ENCODE measurements around the gene MX1.

The MX1 gene

DNA sequence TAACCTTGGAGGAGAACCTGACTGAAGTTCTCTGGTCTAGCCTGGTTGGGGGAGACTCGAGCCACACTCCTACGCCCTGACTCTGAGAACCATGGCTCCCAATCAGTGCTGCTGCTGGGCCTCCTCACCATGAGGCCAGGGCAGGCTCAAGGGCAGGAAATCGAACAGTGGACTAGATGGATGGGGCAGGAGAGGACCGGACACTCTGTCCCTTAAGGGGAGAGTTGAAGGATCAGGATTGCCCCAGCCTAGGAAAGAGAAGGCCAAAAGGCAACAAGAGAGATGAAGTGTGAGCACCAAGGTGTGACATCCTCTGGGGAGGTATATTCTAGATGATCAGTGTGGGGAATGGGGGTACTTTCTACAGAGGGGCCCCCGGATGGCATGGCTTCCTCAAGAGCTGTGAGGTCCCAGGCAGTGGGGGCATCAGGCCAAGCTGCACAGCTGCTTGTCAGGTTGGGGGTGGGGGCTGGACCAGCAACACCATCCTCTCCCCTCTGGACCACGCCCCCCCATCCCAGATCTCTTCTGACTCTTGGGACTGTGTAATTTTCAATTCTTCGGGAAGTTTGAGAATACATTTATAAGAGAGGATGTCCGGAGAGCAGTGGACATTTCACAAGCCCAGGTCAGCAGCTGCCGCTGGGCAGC lies 34.0 kb downstream of the MX1 start:
- no peak for DNase-seq (ENCODE audit: low read depth in 3 of 3)

DNA sequence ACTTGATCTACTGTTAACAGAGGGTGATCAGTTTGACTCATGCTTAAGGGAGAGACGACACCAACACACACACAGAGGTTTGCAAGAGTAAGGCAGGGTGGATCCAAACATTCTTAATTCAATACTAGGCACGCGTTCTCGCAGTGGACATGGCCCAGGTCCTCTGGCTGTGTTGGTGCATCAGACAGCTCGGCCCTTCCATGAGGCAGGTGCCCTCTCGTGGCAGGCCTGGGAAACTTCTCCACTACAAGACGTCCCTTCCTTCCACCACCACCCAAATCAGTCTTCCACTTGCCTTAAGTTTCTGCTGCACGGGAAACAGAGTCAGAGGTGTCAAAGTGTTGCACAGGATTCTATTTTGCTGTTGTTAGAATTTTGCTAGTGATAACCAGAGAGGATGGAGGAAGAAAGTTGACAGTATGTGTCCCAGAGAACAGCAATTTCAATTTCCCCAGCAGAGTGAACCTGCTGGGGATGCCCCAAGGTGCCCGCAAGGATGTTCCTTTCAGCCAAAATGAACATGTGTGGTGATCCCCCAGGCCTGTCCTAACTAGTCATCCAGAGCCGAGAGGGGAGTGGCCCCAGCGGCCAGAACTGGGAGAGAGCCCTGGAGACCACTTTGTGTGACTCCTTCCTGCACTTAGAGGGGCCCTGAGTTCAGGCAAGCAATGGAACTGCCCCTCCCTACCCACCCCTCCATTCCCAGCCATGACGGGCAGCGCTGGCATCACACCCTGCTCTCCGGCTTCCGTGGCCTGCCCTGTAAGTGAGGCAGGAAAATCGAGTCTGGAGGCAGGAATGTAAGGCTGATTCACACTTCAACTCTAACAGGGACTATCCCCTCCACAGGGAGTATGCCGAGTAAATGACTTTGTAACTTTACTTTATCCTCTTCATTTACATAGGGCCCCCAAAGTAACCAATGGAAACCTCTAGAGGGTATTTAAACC lies 34.8 kb downstream of the MX1 start:
- DNase-seq (ENCODE audit: low read depth in 3 of 3), result peak; percentile 8 to 24 (median 23)

DNA sequence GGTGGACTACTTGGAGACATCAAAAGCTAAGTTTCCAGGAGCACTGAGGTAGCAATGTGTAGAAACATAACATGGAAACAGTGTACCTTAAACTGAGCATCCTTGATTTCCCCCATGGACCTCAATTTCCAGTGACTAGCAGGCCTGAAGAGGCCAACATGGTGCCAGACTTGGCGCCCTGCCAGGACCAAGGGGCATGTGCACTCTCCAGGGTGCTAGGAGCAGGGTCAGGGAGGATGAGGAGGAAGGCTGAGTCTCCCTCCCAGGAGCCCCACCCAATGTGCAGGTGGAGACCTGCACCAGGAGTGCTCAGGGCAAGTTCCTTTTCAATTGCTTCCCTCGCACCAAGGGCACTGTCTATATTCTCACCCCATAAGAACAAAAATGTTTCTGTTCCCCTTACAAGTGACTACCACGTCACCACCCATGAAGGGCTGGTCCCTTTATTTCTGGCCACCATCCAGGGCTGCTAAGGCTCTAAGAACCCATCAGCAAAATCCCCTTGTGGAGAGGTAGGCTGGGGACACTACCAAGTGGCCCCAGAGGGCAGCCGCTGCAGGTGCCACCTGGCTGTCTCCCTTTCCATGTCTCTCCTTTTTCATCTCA lies 39.2 kb downstream of the MX1 start:
- no peak for DNase-seq (ENCODE audit: low read depth in 3 of 3)

DNA sequence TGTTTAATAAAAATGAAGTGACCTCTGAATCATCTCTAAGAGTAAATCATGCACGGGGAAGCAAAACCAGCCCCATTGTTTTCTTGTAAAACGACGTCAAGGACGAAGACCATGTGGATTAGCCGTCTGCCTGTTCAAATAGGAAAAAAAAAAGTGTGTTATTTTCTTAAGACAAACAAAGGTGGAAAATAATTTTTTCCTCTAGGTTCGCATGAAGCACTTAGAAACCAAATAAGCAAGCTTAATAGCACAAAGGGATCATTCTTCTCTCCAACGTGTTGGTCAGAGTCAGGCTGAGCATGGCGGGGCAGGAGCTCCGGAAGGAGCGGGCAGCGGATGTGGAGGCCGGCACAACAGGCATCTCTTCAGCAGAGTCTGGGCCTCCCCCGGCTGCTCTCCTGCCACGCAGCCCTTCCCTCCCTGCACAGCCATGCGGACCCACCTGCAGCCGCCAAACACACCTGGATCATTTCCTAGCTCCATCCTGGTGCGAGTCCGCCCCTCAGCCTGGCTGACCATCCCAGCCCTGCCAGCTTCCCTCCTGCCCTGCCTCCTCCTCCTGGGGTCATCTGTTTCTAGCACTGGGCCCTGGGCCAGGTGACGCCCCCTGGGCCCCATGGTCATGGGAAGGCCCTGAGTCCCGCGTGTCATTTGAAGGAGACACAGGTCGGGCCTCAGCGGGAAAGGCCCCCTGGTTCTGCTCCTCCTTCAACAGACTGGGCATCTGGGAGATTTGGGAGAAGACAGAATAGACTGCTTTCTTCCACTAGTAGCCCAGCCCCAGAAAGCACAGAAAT lies 40.2 kb downstream of the MX1 start:
- no peak for DNase-seq (ENCODE audit: low read depth in 3 of 3)

DNA sequence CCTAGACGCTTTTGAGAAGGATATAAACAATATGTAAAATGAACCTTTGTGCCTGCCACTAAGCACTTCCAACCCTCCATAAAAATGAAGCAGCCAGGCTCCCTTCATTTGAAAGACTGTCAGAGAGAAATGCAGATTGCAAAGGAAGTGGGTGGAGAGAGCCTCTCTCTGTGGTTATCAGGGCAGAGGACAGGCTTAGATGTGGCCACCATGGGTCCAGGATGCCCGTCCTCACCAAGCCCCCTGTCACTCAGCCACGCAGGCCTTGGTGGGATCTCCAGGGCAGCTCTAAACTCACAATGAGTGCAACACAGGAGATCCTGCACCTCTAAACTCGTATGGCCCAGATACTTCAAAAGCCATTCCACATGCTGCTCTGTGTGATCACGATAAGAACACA lies 44.0 kb downstream of the MX1 start:
- DNase-seq (ENCODE audit: low read depth in 3 of 3), result no peak

DNA sequence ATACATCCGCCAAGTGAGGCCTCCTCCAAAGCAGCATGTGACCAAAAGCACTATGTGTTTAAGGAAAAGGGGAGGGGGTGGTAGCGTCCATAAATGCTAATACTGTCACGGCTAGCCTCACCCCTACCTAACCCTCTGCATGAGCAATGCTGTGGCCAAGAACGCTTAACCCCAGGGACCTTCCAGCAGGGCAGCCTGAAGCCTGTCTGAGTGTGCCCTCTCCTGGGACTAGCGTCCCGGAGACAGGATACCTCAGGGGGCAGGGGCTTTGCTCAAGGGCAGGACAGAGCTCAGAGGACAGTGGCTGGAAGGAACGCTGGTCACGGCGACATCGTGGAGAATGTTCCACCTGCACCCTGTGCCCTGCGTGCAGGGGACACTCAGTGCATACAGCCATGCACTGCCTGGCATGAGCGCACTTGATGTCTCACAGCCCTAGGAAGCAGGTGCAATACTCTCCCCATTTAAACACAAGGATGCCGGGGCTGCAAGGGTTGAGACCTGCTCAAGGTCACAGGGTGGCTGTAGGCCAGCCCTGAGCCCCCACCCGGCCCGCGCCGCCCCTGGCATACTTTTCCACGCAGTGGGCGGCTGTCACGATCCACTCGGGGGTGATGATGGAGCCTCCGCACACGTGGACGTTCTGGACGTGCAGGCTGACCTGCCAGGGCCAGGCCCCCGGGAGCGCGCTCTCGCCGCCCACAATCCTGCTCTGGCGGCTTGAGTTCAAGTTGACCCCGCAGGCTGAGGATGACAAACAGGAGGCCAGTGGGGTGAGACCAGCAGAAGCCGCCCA lies 46.9 kb downstream of the MX1 start:
- DNase-seq (ENCODE audit: low read depth in 3 of 3), result no peak

DNA sequence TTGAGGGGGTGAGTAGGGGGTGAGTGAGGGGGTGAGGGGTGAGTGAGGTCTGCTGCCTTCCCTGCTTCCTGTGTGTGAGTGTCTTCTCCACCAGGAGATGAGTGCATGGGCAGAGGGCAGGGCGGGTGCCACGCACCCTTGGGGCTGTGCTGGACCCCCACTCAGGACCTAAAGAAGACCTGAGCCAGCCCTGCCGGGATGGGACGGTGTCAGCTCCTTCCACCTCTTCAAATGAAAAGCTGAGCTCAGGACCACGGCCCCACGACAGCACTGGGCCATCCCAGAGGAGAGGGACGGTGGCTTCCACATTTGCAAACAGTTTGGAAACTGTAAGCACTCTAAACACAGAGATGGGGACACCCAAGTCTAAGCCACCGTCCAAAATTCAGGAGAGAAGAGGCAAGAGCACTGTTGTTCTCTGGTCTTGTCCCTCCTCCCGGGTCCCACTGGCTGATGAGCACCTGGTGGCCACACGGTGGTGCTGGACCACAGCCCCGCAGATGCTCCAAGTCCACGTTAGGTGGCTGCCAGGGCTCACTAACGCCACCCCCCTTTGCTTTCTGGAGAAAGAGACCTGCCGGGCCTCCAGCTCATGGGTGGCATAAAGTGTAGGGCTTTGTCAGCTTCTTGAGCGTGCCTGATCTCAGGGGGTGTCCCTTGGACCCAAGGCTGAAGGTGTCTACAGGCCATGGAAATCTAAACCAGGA lies 49.8 kb downstream of the MX1 start:
- no peak for DNase-seq (ENCODE audit: low read depth in 3 of 3)

DNA sequence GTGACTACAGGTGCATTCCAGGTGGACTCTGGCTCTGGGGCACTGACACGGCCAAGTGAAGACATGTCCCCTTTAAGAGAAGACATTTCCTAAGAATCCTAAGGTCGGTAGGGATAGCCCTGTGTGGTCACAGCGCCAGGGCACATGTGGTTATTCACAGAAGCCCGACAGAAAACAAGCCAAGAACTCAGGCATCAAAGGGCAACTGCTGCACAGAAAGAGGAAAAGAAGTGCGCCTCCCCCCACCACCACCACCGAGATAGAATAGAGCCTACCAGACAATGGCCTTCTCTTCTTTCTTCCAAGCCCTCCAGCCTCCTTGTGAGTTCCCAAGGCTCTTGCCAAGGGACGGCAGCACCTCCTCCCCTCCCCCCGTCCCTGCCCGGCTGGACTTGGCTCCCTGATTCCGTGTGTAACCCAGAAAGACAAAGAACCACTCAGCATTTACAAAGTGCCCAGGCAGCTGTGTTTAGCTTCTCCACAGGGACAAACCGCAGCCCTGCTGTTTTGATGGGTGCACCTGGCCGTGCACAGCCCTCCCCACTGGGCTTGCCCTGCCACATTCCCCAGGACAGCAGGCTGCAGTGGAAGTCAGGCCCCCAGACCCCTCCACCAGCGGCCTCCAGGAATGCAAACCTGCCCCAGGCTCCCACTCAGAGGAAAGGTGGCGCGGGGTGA lies 51.7 kb downstream of the MX1 start:
- DNase-seq (ENCODE audit: low read depth in 3 of 3), result no peak

DNA sequence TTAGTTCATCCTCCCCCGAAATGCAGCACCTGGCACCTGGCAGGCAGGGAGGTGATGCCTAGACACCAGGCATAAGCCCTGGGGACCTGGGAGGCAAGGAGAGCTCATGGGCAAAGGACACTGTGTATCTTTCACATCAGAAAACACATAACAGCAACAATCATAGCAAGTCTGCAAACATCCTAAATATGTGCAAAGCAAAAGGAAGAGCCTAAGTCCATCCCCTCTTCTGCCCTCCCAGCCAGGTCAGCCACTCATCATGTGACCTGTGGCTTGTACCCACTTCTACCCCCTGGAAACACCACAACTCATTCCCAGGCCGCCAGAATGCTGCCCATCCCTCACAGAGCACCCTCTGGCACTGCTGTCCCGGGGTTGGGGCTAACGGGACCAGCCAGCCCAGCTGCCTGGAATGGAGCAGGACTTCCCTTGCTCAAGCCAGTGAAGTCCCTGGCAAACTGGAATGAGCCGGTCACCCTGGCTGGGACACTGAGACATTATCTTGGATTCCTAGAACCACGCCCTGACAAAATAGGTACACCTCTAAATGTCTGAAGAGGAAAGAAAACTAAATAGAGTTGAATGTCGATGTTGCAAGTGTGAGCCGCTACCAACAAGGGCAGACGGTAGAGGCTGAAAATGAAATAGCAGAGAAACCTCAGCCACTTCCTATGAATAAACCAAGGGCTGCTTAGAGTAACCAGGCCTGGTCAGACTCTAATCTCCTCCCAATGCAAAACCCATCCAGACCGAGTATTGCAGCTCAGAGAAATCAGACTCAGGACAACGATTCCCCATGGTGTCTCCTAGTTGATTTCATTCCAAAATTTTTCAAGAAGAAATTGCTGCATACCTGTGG lies 52.5 kb downstream of the MX1 start:
- DNase-seq (ENCODE audit: low read depth in 3 of 3), result no peak

DNA sequence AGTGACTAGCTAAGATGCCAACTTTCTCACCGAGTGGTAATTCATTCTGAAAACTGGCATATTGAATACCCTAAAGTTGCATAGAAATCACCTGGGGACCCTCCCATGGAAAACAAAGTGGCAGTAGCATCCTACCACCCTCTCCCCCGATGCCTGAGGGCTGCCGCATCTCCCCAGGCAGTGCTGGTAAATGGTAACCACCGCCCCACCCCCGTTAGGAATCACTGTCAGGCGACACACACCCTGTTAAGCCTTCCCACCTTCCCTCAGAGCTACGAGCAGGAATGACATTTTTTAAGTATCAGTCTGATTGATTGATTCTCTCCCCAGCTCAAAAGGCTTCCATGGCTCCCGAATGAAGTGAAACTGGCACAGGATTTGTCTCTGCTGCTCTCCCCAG lies 53.6 kb downstream of the MX1 start:
- DNase-seq (ENCODE audit: low read depth in 3 of 3), result no peak

DNA sequence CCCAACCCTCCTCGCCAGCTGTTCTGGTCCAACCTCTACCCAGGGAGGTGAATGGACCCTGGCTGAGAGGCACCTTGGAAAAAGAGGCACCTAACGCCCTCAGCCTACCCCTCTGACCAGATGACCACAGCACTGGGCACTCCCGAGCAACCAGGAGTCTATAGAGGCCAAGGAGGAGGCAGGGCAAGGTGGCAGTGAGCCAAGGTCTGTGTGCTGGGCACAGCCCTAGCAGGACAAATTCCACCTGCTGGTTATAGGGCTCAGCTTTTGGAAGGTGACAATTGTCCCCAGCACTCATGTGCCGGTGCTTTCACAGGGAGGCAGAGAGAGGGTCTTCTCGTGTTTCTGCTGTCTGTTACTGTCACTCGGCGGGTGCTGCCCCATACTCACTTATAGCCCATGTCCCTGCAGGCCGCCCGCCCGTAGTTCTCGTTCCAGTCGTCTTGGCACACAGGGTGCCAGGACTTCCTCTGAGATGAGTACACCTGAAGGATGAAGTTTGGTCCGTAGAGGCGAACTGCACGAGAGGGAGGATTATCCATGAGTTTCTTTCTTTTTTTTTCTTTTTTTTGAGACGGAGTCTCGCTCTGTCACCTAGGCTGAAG lies 54.1 kb downstream of the MX1 start:
- no peak for DNase-seq (ENCODE audit: low read depth in 3 of 3)

DNA sequence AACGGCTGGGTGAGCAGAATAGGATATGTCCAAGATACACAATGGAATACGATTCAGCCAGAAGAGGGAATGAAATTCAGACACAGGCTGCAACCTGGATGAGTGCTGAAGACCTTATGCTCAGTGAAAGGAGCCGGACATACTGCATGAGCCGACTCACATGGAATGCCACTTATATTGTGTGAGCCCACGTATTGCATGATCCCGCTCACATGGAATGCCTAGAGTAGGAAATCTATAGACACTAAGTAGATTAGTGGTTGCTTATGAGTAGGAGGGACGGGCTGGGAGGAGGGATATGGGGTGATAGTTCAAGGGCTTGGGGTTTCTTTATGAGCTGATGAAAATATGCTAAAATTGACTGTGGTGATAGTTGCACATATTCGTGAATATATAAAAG lies 55.2 kb downstream of the MX1 start:
- DNase-seq (ENCODE audit: low read depth in 3 of 3), result no peak

DNA sequence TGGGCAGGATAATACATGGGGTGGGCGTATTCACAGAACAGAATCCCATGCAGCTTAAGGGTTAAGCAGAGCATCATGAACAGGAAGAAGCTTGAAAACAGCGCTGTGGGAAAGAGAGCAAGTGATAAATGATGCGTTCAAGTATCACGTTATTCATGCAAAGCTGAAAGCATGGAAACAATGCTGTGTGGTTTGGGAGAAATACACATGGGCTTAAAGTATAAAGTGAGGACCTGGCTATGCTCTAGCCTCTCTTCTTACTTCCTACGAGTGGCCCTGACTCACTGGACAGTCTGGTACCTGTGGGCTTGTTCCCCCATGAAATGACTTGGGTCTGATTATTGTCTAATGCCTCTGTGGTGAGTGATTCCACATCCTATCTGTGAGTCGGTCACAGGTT lies 56.3 kb downstream of the MX1 start:
- DNase-seq (ENCODE audit: low read depth in 3 of 3), result no peak

DNA sequence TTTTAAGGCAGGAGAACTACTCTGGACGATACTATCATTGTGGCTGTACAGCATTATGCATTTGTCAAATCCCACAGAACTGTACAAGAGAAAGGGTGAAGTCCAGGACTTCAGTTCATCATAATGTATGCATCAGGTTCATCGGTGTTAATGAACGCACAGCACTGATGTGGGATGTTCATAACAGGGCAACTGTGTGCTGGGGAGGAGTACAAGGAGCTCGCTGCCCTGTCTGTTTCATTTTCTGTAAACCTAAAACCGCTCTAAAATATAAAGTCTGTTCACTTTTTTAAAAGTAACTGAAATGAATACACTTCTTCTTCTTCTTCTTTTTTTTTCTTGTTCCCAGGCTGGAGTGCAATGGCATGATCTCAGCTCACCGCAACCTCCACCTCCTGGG lies 56.9 kb downstream of the MX1 start:
- no peak for DNase-seq (ENCODE audit: low read depth in 3 of 3)

DNA sequence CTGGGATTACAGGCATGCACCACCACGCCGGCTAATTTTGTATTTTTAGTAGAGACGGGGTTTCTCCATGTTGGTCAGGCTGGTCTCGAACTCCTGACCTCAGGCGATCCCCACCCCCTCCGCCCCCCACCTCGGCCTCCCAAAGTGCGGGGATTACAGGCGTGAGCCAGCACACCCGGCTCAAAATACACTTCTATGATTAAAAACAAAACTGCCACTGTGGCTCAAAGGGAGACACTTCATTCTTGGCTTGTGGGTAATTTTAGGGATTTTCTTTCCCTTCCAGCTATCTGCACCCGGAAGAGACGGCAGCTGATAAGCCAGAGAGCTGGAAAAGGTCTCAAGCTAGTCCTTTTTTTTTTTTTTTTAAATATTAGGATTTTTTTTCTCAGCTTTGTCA lies 57.4 kb downstream of the MX1 start:
- no peak for DNase-seq (ENCODE audit: low read depth in 3 of 3)

DNA sequence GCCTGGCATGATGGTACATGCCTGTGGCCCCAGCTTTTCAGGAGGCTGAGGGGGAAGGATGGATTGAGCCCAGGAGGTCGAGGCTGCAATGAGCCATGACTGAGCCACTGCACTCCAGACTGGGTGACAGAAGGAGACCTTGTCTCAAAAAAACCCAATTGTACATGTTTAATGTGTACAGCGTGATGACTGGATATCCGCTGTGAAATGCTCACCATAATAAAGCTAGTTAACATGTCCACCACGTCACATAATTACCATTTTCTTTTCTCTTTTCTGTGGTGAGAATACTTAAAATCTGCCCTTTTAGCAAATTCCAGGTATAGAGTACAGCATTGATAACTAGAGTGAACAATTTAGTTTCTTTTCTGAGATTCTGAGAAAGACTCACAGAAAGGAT lies 57.9 kb downstream of the MX1 start:
- no peak for DNase-seq (ENCODE audit: low read depth in 3 of 3)

DNA sequence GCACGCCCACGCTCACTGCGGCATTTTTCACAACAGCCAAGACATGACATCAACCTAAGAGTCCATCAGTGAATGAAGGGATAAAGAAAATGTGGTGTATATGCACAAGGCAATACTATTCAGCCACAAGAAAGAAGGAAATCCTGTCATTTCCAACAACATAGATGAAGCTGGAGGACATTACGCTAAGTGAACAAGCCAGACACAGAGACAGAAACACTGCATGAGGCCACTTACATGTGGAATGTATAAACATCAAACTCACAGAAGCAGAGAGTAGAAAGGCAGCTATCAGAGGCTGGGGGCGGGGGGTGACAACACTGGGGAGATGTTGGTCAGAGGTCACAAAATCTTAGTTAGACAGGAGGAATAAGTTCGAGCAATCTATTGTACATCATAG lies 61.0 kb downstream of the MX1 start:
- DNase-seq (ENCODE audit: low read depth in 3 of 3), result no peak

DNA sequence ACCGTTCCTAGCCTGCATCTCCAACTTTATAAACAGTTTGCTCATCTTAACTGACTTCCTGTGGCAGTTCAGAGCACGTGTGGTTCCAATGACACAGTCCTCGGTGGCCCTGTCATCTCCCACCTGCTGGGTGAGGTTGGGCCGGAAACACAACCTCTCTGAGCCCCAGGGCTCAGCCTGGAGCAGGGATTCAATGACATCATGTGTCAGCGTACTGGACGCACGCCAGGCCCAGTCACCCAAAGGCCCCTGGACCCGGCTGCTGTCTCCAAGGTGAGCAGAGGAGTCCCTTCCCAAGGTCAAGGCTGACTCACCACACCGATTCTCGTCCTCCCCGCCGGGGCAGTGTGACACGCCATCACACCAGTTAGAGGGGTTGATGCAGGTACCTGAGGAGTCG lies 62.0 kb downstream of the MX1 start:
- no peak for DNase-seq (ENCODE audit: low read depth in 3 of 3)

DNA sequence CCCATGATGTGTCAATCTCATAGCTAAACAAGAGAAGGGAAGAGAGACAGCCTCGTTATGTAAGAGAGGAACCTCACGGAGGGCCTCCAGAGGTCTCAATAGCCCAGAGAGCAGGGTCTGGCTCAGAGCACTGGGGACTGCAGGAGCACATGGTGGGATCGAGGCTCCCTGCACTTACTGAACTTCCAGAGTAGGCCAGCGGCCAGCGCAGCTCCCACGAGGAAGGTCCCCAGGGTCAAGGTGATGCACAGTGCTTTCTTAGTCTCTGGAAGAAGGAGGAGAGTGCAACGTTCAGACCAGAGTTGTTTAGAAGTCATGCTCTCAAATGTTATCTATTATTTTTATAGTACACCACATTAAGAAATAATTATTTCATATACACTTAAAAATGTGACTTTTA lies 63.3 kb downstream of the MX1 start:
- DNase-seq (ENCODE audit: low read depth in 3 of 3), result no peak
